Transverse colon (tissue), 4 donors: ENCODE results near the gene MSI2. TPM values are rescaled to one million over a fixed set of nuclear protein-coding genes. Genes with fewer than 3 reads are reported as not detected.
"Not testable (repeated sequence)": the region's sequence is repeated elsewhere in the genome, so short reads cannot be mapped to it uniquely, and the experiment has no call there.

Experiments used
- DNase-seq: peaks from one replicate; pipeline ENCODE4 v3.0.0-alpha.2; 2019
- H3K27ac ChIP-seq, 4 donors: fragments of 200-600 bp; sonication (generic); 2 replicates each; pipeline ENCODE4 v1.5.1; 2016 to 2018; ENCODE audit warnings: inconsistent platforms in 4 of 4
- H3K27me3 ChIP-seq: fragments of 200-600 bp; sonication (generic); 2 replicates; pipeline ENCODE4 v1.5.1; 2017; ENCODE audit warnings: inconsistent platforms
- H3K36me3 ChIP-seq, 4 donors: fragments of 200-600 bp; sonication (generic); 2 replicates each; pipeline ENCODE4 v1.5.1; 2017 to 2019; ENCODE audit warnings: inconsistent platforms in 4 of 4
- H3K4me1 ChIP-seq, 4 donors: fragments of 200-600 bp; sonication (generic); 2 replicates each; pipeline ENCODE4 v1.5.1; 2017 to 2020; ENCODE audit warnings: inconsistent platforms in 4 of 4
- H3K4me3 ChIP-seq, 4 donors: fragments of 200-600 bp; sonication (generic); 1 replicate in 1 of 4; 2 replicates in 3 of 4; pipeline versions ENCODE4 v1.5.1 to v1.6.1; 2017 to 2019; ENCODE audit warnings: inconsistent platforms in 4 of 4
- H3K9me3 ChIP-seq, 2 donors: fragments of 200-600 bp; sonication (generic); 2 replicates each; pipeline ENCODE4 v1.5.1; 2017 to 2019; ENCODE audit warnings: inconsistent platforms in 2 of 2
- EP300 ChIP-seq: sonication (generic); formaldehyde crosslinking; IDR thresholded peaks from one replicate; pipeline ENCODE4 v1.6.1; 2017; ENCODE audit warnings: antibody characterized with exemption, low read depth
- POLR2A ChIP-seq: fragments of 450-650 bp; IDR thresholded peaks from one replicate; pipeline ENCODE4 v1.6.1; 2016; ENCODE audit warnings: antibody characterized with exemption, mild to moderate bottlenecking, moderate library complexity
- POLR2AphosphoS5 ChIP-seq, 3 donors: sonication (generic); formaldehyde crosslinking; IDR thresholded peaks; one replicate each; pipeline ENCODE4 v1.6.1; 2016; ENCODE audit warnings: antibody characterized with exemption in 3 of 3
- WGBS, 2 donors: methylation state at CpG; one replicate each; pipeline ENCODE4 v1.1.5; 2018; ENCODE audit warnings: low coverage in 1 of 2; 5-methylcytosine and 5-hydroxymethylcytosine counted together
- in situ Hi-C, 4 donors: fragments of 200-750 bp; cut with MboI; loops; one replicate each; pipeline versions ENCODE4 v1.15.0 to v1.15.1; 2017; ENCODE audit warnings: low sequenced_read_pairs in 3 of 4, low pct_ligation_motif_present in 1 of 4, low pct_unique_long_range_greater_than_20kb in 1 of 4
- intact Hi-C: fragments of 100-400 bp; cut with DNase I; formaldehyde crosslinking; loops from one replicate; pipeline ENCODE4 v1.15.1; 2023; ENCODE audit warnings: low total_unique reads
- total RNA-seq, 4 donors: library from RNA; depleted of rRNA; stranded (reverse); fragments of >200 nt; gene quantifications; one replicate each; pipeline ENCODE4 v1.1.0, GENCODE V29; 2016
- TF ChIP-seq, protein P1 (sequence below), 5 experiments: fragments of 200-600 bp in 3 of 5; fragments of 450-650 bp in 2 of 5; sonication (generic) in 3 of 5; IDR thresholded peaks; 1 replicate in 2 of 5; 2 replicates in 3 of 5; pipeline ENCODE4 v1.5.1; 2016 to 2017; ENCODE audit warnings: antibody characterized with exemption in 5 of 5, inconsistent platforms in 3 of 5, mild to moderate bottlenecking in 2 of 5, moderate library complexity in 1 of 5

MSI2 gene
- total RNA-seq, 4 donors from 2014 or later, result 20.6 to 36.0 (median 29.3) TPM

DNA sequence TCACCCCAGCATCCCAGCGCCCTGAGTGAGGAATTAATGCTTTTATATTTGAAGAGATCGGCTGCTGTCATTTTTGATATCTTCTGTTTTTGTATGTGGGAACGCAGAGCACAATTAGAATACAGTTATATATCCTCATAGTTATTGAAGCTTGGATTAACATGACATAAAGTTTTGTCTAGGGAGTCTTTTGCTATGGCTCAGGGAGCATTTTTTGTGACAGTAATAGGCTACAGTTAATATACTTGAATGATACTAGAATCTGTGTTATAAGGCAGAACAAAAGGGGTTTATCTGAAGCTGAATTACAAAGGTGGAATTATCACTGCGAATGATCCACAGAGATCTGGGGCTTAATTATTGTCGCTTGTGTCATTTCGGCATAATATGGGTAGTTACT is 239.4 kb downstream of the MSI2 start:
- H3K4me1 ChIP-seq, result no peaks in the 10 kb centered on the region
- no peak overlapping the region for H3K27ac ChIP-seq
- H3K27me3 ChIP-seq, result no peaks in the 10 kb centered on the region
- H3K9me3 ChIP-seq, result no peaks in the 10 kb centered on the region
- TF ChIP-seq, protein P1, sequence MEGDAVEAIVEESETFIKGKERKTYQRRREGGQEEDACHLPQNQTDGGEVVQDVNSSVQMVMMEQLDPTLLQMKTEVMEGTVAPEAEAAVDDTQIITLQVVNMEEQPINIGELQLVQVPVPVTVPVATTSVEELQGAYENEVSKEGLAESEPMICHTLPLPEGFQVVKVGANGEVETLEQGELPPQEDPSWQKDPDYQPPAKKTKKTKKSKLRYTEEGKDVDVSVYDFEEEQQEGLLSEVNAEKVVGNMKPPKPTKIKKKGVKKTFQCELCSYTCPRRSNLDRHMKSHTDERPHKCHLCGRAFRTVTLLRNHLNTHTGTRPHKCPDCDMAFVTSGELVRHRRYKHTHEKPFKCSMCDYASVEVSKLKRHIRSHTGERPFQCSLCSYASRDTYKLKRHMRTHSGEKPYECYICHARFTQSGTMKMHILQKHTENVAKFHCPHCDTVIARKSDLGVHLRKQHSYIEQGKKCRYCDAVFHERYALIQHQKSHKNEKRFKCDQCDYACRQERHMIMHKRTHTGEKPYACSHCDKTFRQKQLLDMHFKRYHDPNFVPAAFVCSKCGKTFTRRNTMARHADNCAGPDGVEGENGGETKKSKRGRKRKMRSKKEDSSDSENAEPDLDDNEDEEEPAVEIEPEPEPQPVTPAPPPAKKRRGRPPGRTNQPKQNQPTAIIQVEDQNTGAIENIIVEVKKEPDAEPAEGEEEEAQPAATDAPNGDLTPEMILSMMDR (IDR thresholded peaks at IDR 0.05), result no peak
- TF ChIP-seq POLR2AphosphoS5 (IDR thresholded peaks at IDR 0.05), result no peak
- no peak for TF ChIP-seq POLR2A
- no peak for TF ChIP-seq EP300
- 96 to 97% methylated on average over 6 of the region's 6 CpGs for WGBS, 2 donors
- intact Hi-C loops (no loop called here), in situ Hi-C loops (no loop called here)
- no peak for DNase-seq
- no peaks in the 10 kb centered on the region for H3K36me3 ChIP-seq
- no peak overlapping the region for H3K4me3 ChIP-seq

GRCh38 chr17:57496382-57496781 is 240.1 kb downstream of the MSI2 start:
- no peaks in the 10 kb centered on the region for H3K36me3 ChIP-seq
- no peaks in the 10 kb centered on the region for H3K4me1 ChIP-seq
- H3K4me3 ChIP-seq, result no peak overlapping the region
- intact Hi-C loops, result no loop called here
- in situ Hi-C loops, result no loop called here
- H3K27me3 ChIP-seq, result no peaks in the 10 kb centered on the region
- 97 to 100% methylated on average over 2 to 11 of the region's 11 CpGs for WGBS, 2 donors
- H3K9me3 ChIP-seq, result no peaks in the 10 kb centered on the region
- H3K27ac ChIP-seq, result no peak overlapping the region
- TF ChIP-seq POLR2A, result no peak
- TF ChIP-seq, protein P1 (IDR thresholded peaks at IDR 0.05), result no peak
- TF ChIP-seq EP300, result no peak
- TF ChIP-seq POLR2AphosphoS5 (IDR thresholded peaks at IDR 0.05), result no peak
- no peak for DNase-seq

GRCh38 chr17:57498443-57498842 is 242.1 kb downstream of the MSI2 start:
- Histone ChIP-seq H3K27me3 (no peaks in the 10 kb centered on the region), H3K9me3 (no peaks in the 10 kb centered on the region), H3K36me3 (no peaks in the 10 kb centered on the region), H3K27ac (no peak overlapping the region), H3K4me3 (no peak overlapping the region), H3K4me1 (no peaks in the 10 kb centered on the region)
- 75 to 92% methylated on average over 3 to 7 of the region's 7 CpGs for WGBS, 2 donors
- in situ Hi-C loops, result no loop called here
- no peak for TF ChIP-seq EP300
- TF ChIP-seq, protein P1 (IDR thresholded peaks at IDR 0.05), result no peak
- no peak for TF ChIP-seq POLR2AphosphoS5 (IDR thresholded peaks at IDR 0.05)
- no peak for TF ChIP-seq POLR2A
- intact Hi-C loops, result no loop called here
- no peak for DNase-seq

GRCh38 chr17:57499221-57499620 is 242.9 kb downstream of the MSI2 start:
- 80 to 95% methylated on average over 1 to 3 of the region's 3 CpGs for WGBS, 2 donors
- H3K36me3 ChIP-seq, H3K4me3 ChIP-seq, DNase-seq, intact Hi-C loops, in situ Hi-C loops, H3K27me3 ChIP-seq, H3K4me1 ChIP-seq, H3K9me3 ChIP-seq, H3K27ac ChIP-seq: not testable (repeated sequence)

DNA sequence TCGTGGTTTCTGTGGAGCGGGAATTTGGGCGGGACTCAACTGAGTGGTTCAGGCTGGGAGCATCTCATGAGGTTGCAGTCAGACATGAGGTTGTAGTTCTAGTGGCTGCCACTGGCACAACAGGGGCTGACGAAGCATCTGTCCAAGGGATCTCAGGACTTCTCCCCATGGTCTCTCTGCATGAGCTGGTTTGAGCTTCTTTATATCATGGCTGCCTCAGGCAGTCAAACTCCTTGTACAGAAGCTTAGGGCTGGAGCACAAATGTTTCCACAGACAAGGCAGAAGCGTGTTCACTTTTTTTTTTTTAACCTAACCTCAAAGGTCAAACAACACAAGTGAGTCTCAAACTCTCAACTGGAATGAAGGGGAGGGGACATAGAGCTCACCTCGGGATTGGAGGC is 243.3 kb downstream of the MSI2 start:
- no peaks in the 10 kb centered on the region for H3K36me3 ChIP-seq
- intact Hi-C loops (no loop called here), in situ Hi-C loops (no loop called here)
- no peaks in the 10 kb centered on the region for H3K27me3 ChIP-seq
- no peaks in the 10 kb centered on the region for H3K4me1 ChIP-seq
- WGBS, 2 donors, result 84 to 91% methylated on average over 5 to 6 of the region's 6 CpGs
- no peak for DNase-seq
- H3K9me3 ChIP-seq, result no peaks in the 10 kb centered on the region
- TF ChIP-seq POLR2A (no peak), EP300 (no peak), POLR2AphosphoS5 (IDR thresholded peaks at IDR 0.05) (no peak)
- TF ChIP-seq, protein P1 (IDR thresholded peaks at IDR 0.05), result no peak
- H3K4me3 ChIP-seq, result no peak overlapping the region
- H3K27ac ChIP-seq, result no peak overlapping the region
